Left ventricle myocardium inferior (tissue), 1 donor: ENCODE results near the gene MSANTD7. TPM values are rescaled to one million over a fixed set of nuclear protein-coding genes. Genes with fewer than 3 reads are reported as not detected.
"Not testable (repeated sequence)": the region's sequence is repeated elsewhere in the genome, so short reads cannot be mapped to it uniquely, and the experiment has no call there.

Experiments
- DNase-seq: peaks from one replicate; pipeline ENCODE4 v3.0.0-alpha.2; 2020
- H3K27ac ChIP-seq: fragments of 200-600 bp; replicated peaks from 2 replicates; pipeline ENCODE4 v1.8.0; 2021
- H3K27me3 ChIP-seq: fragments of 200-600 bp; 2 replicates; pipeline ENCODE4 v1.8.0; 2021; ENCODE audit warnings: low read depth
- H3K36me3 ChIP-seq: fragments of 200-600 bp; 2 replicates; pipeline ENCODE4 v1.8.0; 2021
- H3K4me1 ChIP-seq: fragments of 200-600 bp; 2 replicates; pipeline ENCODE4 v1.8.0; 2021
- H3K4me3 ChIP-seq: fragments of 200-600 bp; 2 replicates; pipeline ENCODE4 v1.8.0; 2021; ENCODE audit warnings: mild to moderate bottlenecking, moderate library complexity
- H3K9me3 ChIP-seq: fragments of 200-600 bp; replicated peaks from 2 replicates; pipeline ENCODE4 v1.8.0; 2021
- CTCF ChIP-seq: fragments of 200-600 bp; IDR thresholded peaks from 2 replicates; pipeline ENCODE4 v1.8.0; 2021; ENCODE audit warnings: antibody characterized with exemption, mild to moderate bottlenecking, borderline replicate concordance
- intact Hi-C: fragments of 100-400 bp; cut with micrococcal nuclease; formaldehyde crosslinking; loops from one replicate; pipeline ENCODE4 v1.11.0; 2022
- total RNA-seq: library from RNA; stranded (reverse); fragmentation: NEBNext Ultra II Directional; extraction: Animal tissue kit (Norgen Biotek cat#: 25700); gene quantifications from one replicate; pipeline ENCODE4 v1.2.1, GENCODE V29; 2021
- donor health status: DM: no; HTN: yes; CAD: no; lungs with severe emphysema.

Gene MSANTD7
- total RNA-seq, 1 donor from 2014 or later: 5.0 TPM

DNA sequence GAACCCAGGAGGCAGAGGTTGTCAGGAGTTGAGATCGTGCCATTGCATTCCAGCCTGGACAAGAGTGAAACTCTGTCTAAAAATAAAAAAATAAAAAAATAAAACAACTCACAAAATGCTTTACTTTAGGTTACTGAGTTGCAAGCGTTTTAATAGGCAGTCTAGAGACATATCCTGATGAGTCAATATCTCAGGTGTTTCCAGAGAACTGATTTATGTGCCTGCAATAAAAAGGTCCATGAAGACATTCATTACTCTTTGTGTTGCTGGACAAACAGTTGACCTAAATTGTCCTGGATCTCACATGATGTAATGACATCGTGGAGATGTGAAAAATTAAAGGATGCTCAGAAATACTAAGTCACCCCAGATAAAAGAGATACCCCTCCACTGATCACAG, 31.8 kb upstream of the MSANTD7 start:
- H3K4me3 ChIP-seq: no peak overlapping the region
- H3K27ac ChIP-seq: no peak overlapping the region
- H3K36me3 ChIP-seq: no peaks in the 10 kb centered on the region
- no peaks in the 10 kb centered on the region for H3K9me3 ChIP-seq
- no peak for DNase-seq
- H3K4me1 ChIP-seq: no peaks in the 10 kb centered on the region
- intact Hi-C loops: no loop called here
- TF ChIP-seq CTCF: no peak
- peaks cover 6% of the 10 kb centered on the region for H3K27me3 ChIP-seq

DNA sequence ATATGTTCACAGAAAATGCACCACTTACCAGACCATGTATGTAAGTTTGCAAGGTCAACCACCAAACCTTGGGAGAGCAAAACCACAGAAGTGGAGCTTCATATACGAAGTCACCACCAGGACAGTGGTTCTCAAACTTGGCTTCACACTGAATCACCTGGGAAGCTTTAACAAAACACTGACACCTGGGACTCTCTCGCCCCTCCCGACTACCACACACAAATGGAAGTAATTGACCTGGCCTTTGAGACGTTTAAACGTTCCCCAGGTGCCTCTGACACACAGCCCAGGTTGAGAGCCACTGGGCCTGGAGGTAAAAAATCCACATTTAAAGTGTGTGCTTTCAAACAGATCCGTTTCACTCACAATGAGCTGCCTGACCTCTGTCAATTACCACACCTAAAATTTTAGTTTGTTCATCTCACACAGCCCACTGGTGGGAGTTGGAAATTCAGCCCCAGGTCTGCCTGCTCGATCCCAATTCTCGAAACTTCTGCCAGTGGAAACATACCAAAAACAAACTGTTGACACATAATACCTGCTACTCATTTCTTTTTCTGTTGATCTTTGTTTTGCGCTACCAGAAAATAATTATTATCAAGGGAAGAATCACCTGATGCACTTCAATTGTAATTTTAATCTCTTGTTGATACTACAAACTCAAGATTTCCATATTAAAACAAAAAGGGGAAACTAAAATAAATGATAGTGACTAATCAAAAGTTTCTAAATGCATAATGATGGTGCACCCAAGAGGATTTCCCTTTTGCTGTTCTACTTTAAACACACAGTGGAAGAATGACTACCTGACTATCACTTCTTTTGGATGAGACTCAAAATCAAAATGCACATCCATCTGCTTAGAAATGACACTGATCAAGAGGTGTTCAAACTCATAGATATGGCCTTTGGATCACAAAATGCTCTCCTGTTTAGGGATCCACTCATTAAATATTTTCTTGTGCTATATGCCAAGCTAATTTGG, 26.8 kb upstream of the MSANTD7 start:
- no peak for TF ChIP-seq CTCF
- H3K4me3 ChIP-seq: no peak overlapping the region
- no peaks in the 10 kb centered on the region for H3K36me3 ChIP-seq
- no peaks in the 10 kb centered on the region for H3K9me3 ChIP-seq
- H3K27me3 ChIP-seq: peaks cover 10% of the 10 kb centered on the region
- no peak for DNase-seq
- H3K27ac ChIP-seq: no peak overlapping the region
- no peaks in the 10 kb centered on the region for H3K4me1 ChIP-seq
- intact Hi-C loops: no loop called here

DNA sequence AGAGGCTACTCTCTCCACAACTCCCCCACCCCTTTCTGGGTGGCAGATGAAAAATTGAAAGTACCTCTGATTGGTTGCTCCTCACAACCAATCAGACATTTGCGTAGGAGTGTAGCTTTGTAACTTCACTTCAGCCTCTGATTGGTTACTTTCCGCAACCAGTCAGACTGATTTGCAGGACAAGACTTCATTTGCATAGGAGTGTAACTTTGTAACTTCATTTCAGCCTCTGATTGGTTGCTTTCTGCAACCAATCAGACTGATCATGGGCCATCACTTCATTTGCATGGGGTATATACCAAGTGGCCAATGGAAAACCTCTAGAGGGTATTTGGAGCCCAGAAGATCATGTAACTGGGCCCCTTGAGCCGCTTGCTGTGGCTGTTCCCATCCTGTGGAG, 25.8 kb upstream of the MSANTD7 start:
- H3K36me3 ChIP-seq: no peaks in the 10 kb centered on the region
- peaks cover 3% of the 10 kb centered on the region for H3K27me3 ChIP-seq
- no peaks in the 10 kb centered on the region for H3K9me3 ChIP-seq
- no peak overlapping the region for H3K27ac ChIP-seq
- no peak for DNase-seq
- H3K4me1 ChIP-seq: no peaks in the 10 kb centered on the region
- no peak for TF ChIP-seq CTCF
- intact Hi-C loops: no loop called here
- no peak overlapping the region for H3K4me3 ChIP-seq

DNA sequence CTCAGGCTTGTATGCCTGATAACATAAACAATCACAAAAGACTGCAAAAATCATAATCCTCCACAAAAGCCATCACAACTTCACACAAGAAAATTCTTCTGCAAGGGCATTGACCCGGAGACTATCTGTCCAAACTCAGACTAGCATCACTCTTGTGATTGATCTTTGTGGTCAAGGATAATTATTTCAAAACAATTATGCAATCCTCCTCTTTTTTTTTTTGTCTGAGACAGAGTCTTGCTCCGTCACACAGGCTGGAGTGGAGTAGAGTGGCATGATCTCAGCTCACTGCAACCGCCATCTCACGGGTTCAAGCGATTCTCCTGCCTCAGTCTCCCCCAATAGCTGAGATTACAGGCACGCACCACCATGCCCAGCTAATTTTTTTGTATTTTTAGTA, 22.4 kb upstream of the MSANTD7 start:
- H3K9me3 ChIP-seq: no peaks in the 10 kb centered on the region
- peaks cover 3% of the 10 kb centered on the region for H3K27me3 ChIP-seq
- no peak for TF ChIP-seq CTCF
- DNase-seq: no peak
- no peaks in the 10 kb centered on the region for H3K36me3 ChIP-seq
- no peak overlapping the region for H3K4me3 ChIP-seq
- H3K27ac ChIP-seq: no peak overlapping the region
- intact Hi-C loops: no loop called here
- no peaks in the 10 kb centered on the region for H3K4me1 ChIP-seq

DNA sequence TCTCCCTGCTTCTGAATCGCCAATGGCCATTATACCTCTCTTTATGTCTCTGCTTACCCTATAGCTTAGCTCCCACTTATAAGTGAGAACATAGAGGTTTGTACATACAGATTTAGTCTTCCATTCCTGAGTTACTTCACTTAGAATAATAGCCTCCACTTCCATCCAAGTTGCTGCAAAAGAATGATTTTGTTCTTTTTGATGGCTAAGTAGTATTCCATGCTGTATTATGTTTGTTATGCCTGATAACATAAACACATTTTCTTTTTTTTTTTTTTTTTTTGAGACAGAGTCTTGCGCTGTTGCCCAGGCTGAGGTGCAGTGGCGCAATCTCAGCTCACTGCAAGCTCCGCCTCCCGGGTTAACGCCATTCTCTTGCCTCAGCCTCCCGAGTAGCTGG, 21.4 kb upstream of the MSANTD7 start:
- DNase-seq, H3K36me3 ChIP-seq, H3K27ac ChIP-seq, H3K4me1 ChIP-seq, H3K4me3 ChIP-seq, intact Hi-C loops, H3K27me3 ChIP-seq, H3K9me3 ChIP-seq: not testable (repeated sequence)
